HG02884 (cell line): Measurements from ENCODE around the gene SPATA31E1.

Experiments
- ATAC-seq: cut with Tn5 transposase; IDR thresholded peaks from one replicate; pipeline ENCODE4 v1.9.1; 2021; ENCODE audit warnings: mild to moderate bottlenecking, moderate library complexity; ENCODE audit not compliant: unreplicated experiment

Gene SPATA31E1

GRCh38 chr9:87862536-87863268 lies 20.0 kb upstream of the SPATA31E1 start:
- ATAC-seq = no peak

GRCh38 chr9:87863882-87864465 lies 18.7 kb upstream of the SPATA31E1 start:
- ATAC-seq = no peak

- no peak for ATAC-seq
These were observed 17.8 kb upstream of the SPATA31E1 start for GRCh38 chr9:87864915-87865314.

- ATAC-seq = no peak
These were observed 17.1 kb upstream of the SPATA31E1 start for GRCh38 chr9:87865626-87866025.

- ATAC-seq = no peak
These were observed 15.3 kb upstream of the SPATA31E1 start for GRCh38 chr9:87867391-87867790.

- no peak for ATAC-seq
These were observed 14.5 kb upstream of the SPATA31E1 start for GRCh38 chr9:87868175-87868574.

GRCh38 chr9:87868635-87869034 lies 14.0 kb upstream of the SPATA31E1 start:
- no peak for ATAC-seq

- ATAC-seq = no peak
These were observed 13.6 kb upstream of the SPATA31E1 start for GRCh38 chr9:87869082-87869481.

- ATAC-seq = no peak
These were observed 11.1 kb upstream of the SPATA31E1 start for GRCh38 chr9:87871425-87872078.

- no peak for ATAC-seq
These were observed 10.5 kb upstream of the SPATA31E1 start for GRCh38 chr9:87872079-87872624.

GRCh38 chr9:87873607-87874303 lies 8.9 kb upstream of the SPATA31E1 start:
- no peak for ATAC-seq

- no peak for ATAC-seq
These were observed 8.4 kb upstream of the SPATA31E1 start for GRCh38 chr9:87874304-87874623.

GRCh38 chr9:87875060-87875459 lies 7.6 kb upstream of the SPATA31E1 start:
- ATAC-seq = no peak

- ATAC-seq = no peak
These were observed 6.7 kb upstream of the SPATA31E1 start for GRCh38 chr9:87875831-87876545.

- no peak for ATAC-seq
These were observed 6.0 kb upstream of the SPATA31E1 start for GRCh38 chr9:87876708-87877107.

GRCh38 chr9:87878989-87879511 lies 3.6 kb upstream of the SPATA31E1 start:
- no peak for ATAC-seq

- no peak for ATAC-seq
These were observed 2.6 kb upstream of the SPATA31E1 start for GRCh38 chr9:87880116-87880515.

GRCh38 chr9:87880683-87881082 lies 2.0 kb upstream of the SPATA31E1 start:
- no peak for ATAC-seq

- ATAC-seq = no peak
These were observed 597 bp downstream of the SPATA31E1 start for GRCh38 chr9:87883274-87883673.

- no peak for ATAC-seq
These were observed 1.3 kb downstream of the SPATA31E1 start for GRCh38 chr9:87883990-87884389.
